A375 (cell line): ENCODE results near the gene ENO2. TPM values are rescaled to one million over a fixed set of nuclear protein-coding genes. Genes with fewer than 3 reads are reported as not detected.

Source experiments
- small RNA-seq: library from RNA; depleted of rRNA; stranded (forward); fragments of <200 nt; gene quantifications from one replicate; pipeline ENCODE3, GENCODE V24; 2014
- total RNA-seq: library from RNA; depleted of rRNA; stranded (reverse); fragments of >200 nt; shearing (Covaris generic); gene quantifications from 2 replicates; pipeline ENCODE4 v1.2.3, GENCODE V29; 2014; rRNA removed

ENO2 gene
- total RNA-seq = 19.2 and 23.8 TPM in 2 replicates

GRCh38 chr12:6914246-6914946 lies at the start of gene ENO2:
Gene ENO2 (plus strand): TSS chr12:6914580. CDS start chr12:6915833, 1,253 bp downstream.

GRCh38 chr12:6867413-6868210 lies 46.8 kb upstream of the ENO2 start, which contains the start of gene TPI1:
Gene TPI1 (plus strand): TSS chr12:6867531. CDS start chr12:6867567, 36 bp downstream.

GRCh38 chr12:6873094-6874014 lies 41.0 kb upstream of the ENO2 start, which contains the start of gene SPSB2:
Gene SPSB2 (minus strand): TSS chr12:6873303. CDS start chr12:6872901, 402 bp downstream.

GRCh38 chr12:6904280-6905276 lies 9.8 kb upstream of the ENO2 start, which contains the start of gene LRRC23:
Gene LRRC23 (plus strand): TSS chr12:6904822. CDS start chr12:6905634, 812 bp downstream.

GRCh38 chr12:6927379-6928021 lies 13.1 kb downstream of the ENO2 start, which contains the start of gene ATN1:
Gene ATN1 (plus strand): TSS chr12:6927959. CDS start chr12:6934002, 6,043 bp downstream.

GRCh38 chr12:6943722-6944380 lies 29.5 kb downstream of the ENO2 start, which contains the start of the genes C12orf57 and RNU7-1:
Gene C12orf57 (plus strand): TSS chr12:6944022. CDS start chr12:6944122, 100 bp downstream.
Gene RNU7-1 (plus strand): TSS chr12:6943816.

GRCh38 chr12:6950811-6951540 lies 36.6 kb downstream of the ENO2 start, which contains the start of gene PTPN6:
Gene PTPN6 (plus strand): TSS chr12:6951356. CDS start chr12:6951513, 157 bp downstream.

Small RNA genes within 50 kb of the gene (small RNA-seq; reads per million reads assigned to genes)
- gene MIR141 = not detected
- not detected for gene MIR200C
- not detected for gene RNU7-1
- gene SCARNA12 = 1.0 reads per million, percentile 56 among the genes with 10 or more reads in this experiment

Other genes starting within 250 kb of the ENO2 start
- gene ZNF384, start 225.2 kb upstream of the ENO2 start, total RNA-seq = 32.5 and 32.7 TPM in 2 replicates
- 0.08 TPM in 1 of 2 replicates, not detected in the other for gene PIANP, start 213.8 kb upstream of the ENO2 start, total RNA-seq
- gene COPS7A, start 190.5 kb upstream of the ENO2 start, total RNA-seq = 107 and 109 TPM in 2 replicates
- 248 and 252 TPM in 2 replicates for gene MLF2, start 161.4 kb upstream of the ENO2 start, total RNA-seq
- 130 and 133 TPM in 2 replicates for gene PTMS, start 148.2 kb upstream of the ENO2 start, total RNA-seq
- 0.64 and 1.4 TPM in 2 replicates for gene LAG3, start 142.1 kb upstream of the ENO2 start, total RNA-seq
- gene CD4, start 125.1 kb upstream of the ENO2 start, total RNA-seq = 0.04 TPM in 1 of 2 replicates, not detected in the other
- 2.7 and 3.7 TPM in 2 replicates for gene GPR162, start 92.8 kb upstream of the ENO2 start, total RNA-seq
- 24.4 and 25.4 TPM in 2 replicates for gene P3H3, start 86.2 kb upstream of the ENO2 start, total RNA-seq
- 0.60 and 1.5 TPM in 2 replicates for gene GNB3, start 73.7 kb upstream of the ENO2 start, total RNA-seq
- gene CDCA3, start 63.3 kb upstream of the ENO2 start, total RNA-seq = 59.8 and 88.8 TPM in 2 replicates
- gene USP5, start 62.4 kb upstream of the ENO2 start, total RNA-seq = 104 and 105 TPM in 2 replicates
- 1,258 and 1,261 TPM in 2 replicates for gene TPI1, start 47.0 kb upstream of the ENO2 start, total RNA-seq
- gene SPSB2, start 41.3 kb upstream of the ENO2 start, total RNA-seq = 16.9 and 18.4 TPM in 2 replicates
- 12.7 and 15.2 TPM in 2 replicates for gene LRRC23, start 9.8 kb upstream of the ENO2 start, total RNA-seq
- gene ATN1, start 13.4 kb downstream of the ENO2 start, total RNA-seq = 29.4 and 29.8 TPM in 2 replicates
- gene RNU7-1, start 29.2 kb downstream of the ENO2 start, total RNA-seq = not detected in 2 replicates
- 295 and 346 TPM in 2 replicates for gene C12orf57, start 29.4 kb downstream of the ENO2 start, total RNA-seq
- 0.88 and 2.8 TPM in 2 replicates for gene PTPN6, start 36.8 kb downstream of the ENO2 start, total RNA-seq
- gene PHB2, start 56.1 kb downstream of the ENO2 start, total RNA-seq = 604 and 712 TPM in 2 replicates
- 154 and 183 TPM in 2 replicates for gene EMG1, start 56.3 kb downstream of the ENO2 start, total RNA-seq
- gene LPCAT3, start 103.9 kb downstream of the ENO2 start, total RNA-seq = 21.9 and 22.5 TPM in 2 replicates
- gene C1S, start 146.1 kb downstream of the ENO2 start, total RNA-seq = 1.2 and 4.3 TPM in 2 replicates
- 4.4 and 5.3 TPM in 2 replicates for gene C1R, start 177.9 kb downstream of the ENO2 start, total RNA-seq
- gene C1RL, start 194.6 kb downstream of the ENO2 start, total RNA-seq = 11.7 and 13.2 TPM in 2 replicates
- gene RBP5, start 214.3 kb downstream of the ENO2 start, total RNA-seq = not detected in 2 replicates
- 8.5 and 10.1 TPM in 2 replicates for gene CLSTN3, start 215.8 kb downstream of the ENO2 start, total RNA-seq